Left renal cortex interstitium (tissue), 4 donors: ENCODE results near the gene VAV2. TPM values are rescaled to one million over a fixed set of nuclear protein-coding genes. Genes with fewer than 3 reads are reported as not detected.

ENCODE experiments used
- DNase-seq, 4 donors: peaks; one replicate each; pipeline ENCODE4 v3.0.0-alpha.2; 2013; ENCODE audit warnings: low read depth in 4 of 4, low spot score in 2 of 4, missing footprints in 1 of 4
- polyA plus RNA-seq, 4 donors: library from polyadenylated mRNA; unstranded; fragments of 120-200 nt; gene quantifications; one replicate each; pipeline ENCODE4 v1.2.1, GENCODE V29; 2013; ENCODE audit not compliant: insufficient read length in 4 of 4

The VAV2 gene
- polyA plus RNA-seq, 4 donors = 32.5 to 48.2 (median 38.4) TPM

DNA sequence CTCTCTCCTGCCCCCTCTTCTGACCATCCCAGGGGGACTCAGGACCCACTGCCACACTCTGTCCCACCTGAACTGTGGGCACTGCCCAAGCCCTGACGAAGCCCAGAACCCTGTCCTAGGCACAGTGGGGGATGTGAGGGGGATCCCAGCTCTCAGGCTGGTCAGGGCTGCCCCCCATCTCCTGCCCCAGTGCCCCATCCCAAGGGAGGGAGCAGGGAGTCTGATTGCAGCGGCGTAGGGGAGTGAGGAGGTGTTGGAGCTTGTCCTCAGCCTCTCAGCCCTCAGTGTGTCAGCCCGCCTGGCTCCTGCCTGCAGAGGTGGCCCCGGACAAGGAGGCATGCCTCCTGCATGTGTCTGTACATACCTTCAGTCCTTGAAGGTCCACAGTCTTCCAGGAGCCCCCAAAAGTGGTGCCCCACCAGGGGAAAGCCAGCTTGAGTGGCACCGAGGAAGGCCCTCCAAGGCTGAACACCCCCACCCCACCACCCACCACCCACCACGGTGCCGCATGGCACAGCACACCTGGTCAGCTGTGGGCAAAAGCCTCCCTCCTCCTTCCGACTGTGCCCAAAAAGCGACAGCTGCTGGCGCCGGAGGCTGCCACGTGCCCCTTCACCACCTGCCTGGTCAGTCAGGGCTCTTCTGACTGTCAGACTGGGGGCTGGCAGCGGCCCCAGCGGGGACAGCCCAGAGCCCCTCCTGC, 254.9 kb downstream of the VAV2 start:
- DNase-seq = no peak

DNA sequence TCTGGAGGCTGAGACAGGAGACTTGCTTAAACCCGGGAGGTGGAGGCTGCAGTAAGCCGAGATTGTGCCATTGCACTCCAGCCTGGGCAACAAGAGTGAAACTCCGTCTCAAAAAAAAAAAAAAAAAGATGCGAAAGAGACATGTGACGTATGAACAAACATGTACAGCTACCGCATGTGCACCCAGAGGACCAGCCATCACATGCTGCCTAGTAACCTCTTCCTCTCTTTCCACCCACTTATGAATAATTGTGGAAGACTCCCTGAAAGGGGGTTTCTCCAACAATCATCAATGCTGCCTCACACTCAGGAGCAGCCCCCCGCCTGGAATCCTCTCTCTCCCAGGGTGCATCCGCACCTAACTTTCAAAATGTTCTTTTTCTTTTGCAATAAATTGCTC, 256.2 kb downstream of the VAV2 start:
- no peak for DNase-seq

DNA sequence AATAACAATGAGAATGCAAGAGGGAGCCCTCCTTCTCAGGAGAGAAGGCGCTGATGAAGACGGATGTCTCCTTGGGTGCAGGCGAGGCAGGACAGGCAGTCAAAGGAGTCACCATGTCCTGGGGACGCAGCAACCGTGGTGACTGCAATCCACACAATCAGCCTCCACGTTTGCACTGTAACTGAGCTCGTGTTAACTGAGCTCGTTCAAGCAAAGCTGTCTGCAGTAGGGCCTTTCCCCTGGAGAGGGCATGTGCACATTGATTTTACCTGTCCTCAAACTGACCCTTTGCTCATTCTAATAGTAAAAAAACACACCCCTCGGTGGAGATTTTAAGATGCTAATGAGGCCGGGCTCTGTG, 256.7 kb downstream of the VAV2 start:
- no peak for DNase-seq

DNA sequence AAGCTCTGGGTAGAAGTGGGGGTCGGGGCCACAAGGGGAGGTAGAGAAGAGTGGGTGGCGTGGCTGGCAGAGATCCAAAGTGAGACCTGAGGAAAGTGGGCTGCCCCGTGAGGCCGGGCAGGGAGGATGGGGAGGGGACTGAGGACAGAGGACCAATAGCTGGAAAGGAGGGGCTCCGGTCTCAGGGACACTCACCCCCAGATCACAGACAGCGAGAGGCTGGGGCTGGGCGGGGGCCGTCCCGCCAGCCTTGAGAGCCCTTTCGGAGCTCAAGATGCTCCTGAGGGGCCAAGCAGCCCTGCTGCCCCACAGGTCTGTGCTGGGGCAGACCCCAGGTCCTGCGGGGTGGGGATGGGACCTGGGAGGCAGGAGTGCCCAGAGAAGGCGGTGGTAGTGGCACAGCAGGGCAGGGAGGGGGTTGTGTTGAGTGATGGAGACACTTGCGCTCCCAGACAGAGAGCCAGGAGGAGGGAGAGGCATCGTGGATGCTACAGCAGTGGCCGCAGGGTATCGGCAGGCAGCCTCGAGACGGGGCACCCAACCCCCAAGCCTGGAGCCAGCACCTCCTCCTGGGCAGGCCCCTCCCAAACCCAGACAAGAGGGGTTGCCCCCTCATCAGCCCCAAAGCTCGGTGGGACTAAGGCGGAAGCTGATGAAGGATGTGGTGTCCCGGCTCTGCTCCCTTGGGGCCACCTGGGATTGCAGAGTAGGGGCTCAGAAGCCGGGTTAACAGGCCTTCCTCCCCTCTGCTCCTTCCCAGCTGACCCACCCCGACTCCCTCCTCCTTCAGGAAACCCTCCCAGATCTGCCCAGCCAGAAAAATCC, 257.3 kb downstream of the VAV2 start:
- no peak for DNase-seq

DNA sequence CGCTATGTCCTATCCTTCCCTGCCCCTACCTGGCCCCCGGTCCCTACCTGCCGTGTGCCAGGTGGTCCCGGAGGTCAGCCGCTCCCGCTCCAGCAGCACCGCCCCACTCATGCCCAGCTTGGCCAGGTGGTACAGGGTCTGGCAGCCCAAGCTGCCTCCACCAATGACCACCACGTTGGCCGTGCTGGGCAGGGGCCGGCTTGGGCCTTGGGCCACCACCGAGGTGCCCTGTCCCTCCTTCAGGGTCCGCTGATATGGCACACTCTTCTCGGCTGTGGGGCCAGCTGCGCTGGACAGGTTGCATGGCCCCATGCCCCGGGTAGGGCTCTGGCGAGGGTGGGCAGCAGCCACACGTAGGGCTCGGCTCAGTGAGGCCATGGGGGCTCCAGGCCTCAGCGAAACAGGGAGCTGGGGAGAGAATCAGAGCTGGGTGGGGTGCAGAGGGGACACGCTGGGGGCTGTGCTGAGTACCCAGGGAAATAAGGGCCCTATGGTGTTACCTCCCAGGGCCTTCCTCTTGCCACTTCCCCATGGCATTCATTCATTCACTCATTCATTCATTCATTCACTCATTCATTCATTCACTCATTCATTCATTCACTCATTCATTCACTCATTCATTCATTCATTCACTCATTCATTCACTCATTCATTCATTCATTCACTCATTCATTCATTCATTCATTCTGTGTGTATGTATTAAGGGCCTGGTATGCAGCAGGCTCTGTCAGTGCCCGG, 258.2 kb downstream of the VAV2 start:
- DNase-seq = no peak

GRCh38 chr9:133733421-133733795, 258.7 kb downstream of the VAV2 start:
- DNase-seq = no peak

DNA sequence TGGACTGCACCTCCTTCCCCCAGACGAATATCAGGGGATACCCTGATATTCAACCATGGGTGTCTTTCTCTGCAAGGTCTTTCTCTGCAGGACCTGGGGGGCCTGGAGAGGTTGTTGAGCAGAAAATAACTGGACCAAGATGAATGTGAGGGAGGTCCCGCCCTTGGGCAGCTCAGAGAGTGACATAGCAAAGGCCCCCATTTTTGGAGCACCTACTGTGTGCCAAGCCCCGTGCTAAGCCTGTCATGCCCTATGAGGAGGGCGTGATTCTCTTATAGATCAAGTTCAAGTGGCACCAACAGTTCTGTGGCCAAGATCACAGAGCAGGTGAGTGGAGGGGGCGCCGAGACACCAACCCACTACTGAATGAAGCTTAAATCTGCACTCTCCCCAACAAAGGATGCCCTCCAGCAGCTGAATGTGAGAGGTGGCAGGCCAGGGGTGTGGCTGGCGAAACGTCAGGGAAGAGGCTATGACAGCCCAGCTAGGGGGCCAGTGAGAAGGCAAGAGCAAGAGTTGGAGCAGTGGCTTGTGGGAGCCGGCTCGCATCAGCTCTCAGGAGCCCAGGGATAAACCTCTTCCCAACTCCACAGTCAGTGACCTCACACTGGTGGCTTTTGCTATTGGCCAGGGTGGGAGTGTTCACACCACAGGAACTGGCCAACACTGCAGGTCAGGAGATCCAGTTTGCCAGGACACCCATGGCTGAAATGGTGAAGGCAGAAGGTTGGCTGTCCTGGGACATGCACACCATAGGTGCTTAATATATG, 259.3 kb downstream of the VAV2 start:
- no peak for DNase-seq

DNA sequence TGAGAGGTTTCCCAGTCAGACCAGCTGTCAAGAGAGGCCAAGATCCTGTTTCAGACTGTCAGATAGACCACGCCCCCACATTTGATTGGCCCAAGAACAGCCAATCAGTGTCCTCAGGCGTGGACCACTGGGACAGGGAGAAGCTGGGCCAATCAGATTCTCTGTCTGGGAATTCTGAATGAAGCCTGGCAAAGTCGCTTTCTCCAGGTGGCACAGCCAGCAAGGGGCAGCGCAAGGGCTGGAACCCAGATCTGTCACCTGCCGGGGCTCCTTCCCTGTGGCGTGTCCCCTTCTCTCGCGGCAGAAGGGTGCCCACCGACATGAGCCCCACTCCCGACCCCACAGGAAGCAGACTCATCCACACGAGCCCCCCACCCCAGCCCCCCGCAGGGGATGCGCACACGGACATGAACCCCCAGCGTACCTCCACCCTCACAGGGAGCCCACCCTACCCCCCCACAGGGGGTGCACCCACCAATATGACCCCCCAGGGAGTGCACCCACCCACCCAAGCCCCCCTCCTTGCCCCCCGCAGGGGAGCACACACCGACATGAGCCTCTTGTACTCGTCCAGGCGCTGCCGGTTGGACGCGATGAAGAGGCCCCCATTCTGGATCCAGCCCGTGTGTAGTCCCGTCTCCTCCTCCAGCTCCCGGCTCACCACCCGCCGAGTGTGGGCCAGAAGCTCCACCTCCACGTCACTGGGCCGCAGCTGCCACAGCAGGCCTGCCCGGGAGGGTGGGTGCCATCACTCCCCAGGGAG, 260.1 kb downstream of the VAV2 start:
- DNase-seq = no peak

GRCh38 chr9:133730994-133731715, 261.0 kb downstream of the VAV2 start:
- no peak for DNase-seq

DNA sequence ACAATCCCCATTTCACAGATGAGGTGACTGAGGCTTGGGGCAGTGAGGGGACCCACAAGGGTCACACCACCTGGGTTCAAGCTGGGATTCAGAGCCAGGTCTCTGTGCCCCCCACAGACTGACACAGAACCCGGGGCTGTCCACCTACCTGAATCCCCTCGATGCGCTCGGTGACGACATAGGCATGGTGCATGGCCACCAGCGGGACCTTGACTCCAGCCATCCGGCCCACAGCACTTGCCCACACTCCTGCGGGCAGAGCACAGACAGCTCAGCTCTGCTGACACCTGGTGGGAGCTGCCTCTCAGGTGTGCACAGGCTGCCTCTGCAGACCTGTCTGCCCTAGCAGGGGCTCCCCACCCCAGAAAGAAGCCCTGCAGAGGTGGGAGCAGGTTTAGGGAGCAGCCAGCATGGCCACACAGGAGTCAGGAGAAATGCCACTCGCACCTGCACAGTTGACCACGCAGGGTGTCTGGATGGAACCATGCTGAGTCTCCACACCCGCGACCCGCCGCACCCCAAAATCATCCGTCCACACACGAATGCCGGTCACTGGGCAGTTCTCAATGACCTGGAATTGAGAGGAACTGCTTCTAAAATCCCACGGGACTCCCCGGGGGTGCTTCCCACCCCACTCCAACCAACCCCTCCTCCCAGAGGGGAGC, 262.4 kb downstream of the VAV2 start:
- no peak for DNase-seq

- no peak for DNase-seq
These were observed 263.1 kb downstream of the VAV2 start for GRCh38 chr9:133728856-133729616.

- no peak for DNase-seq
These were observed 264.2 kb downstream of the VAV2 start for GRCh38 chr9:133727876-133728441.

DNA sequence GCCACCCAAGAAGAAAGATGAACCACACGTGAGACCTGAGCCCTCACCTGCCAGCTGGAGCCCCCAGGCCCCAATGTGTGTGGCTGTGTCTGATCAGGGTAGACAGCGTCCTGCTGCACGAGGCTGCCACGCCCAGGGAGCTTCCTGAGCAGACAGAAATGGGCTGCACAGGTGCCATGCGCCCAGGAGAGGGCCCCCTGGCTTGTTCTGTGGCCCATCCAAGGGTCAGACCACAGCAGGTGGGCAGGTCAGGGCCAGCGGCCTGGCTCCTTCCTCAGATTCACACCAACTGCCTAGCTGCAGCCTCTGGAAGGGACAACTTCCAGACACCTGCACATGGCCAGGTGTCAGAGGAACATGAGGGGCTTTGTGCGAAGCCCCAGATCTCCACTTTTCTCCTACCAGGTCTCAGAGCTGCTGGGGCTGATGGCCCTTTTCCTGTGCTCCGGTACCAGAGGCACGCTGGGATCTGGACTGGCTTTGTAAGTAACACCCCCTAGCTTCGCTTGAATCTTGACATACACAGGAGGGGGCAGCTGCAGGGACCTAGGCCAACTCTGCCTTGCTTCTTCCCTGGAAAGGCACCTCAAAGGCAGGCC, 264.7 kb downstream of the VAV2 start:
- no peak for DNase-seq

DNA sequence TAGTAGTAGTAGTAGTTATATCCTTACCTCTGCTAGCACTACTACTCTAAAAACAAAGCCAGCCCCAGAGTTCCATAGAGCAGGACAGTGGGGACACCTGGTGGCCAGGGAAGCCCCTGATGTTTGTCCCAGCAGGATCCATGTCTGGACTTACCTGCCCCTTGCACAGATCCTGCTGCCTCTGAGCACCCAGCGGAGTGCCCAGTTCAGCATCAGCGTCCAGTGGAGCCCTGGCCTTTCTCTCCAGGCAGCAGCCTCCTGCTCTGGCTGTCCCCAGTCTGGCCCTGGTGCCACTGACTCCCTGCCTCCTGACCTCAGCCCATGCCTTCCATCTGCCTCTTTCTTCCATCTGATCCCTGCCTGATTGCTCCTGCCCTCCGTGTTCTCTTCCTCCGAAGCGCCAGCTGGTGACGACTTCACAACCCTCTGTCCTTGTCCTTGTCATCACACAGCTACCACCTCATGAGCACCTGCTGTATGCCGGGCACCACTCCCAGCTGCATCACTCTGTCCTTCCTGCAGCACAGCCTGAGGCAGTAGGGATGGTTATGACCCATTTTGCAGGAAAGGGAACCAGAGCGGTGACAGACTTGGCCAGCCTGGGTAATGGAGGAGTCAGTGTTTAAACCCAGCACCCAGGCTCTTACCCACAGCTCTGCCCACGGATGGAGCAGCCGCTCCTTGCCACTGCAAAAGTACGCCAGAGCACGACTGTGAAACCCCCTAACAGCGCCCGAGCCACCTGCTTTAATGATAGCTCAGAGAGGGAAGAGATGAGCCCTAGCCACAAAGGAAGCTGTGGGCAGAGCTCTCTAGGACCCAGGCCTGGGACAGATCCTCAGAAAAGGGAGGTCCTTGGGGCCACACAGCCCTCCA, 265.5 kb downstream of the VAV2 start:
- no peak for DNase-seq

GRCh38 chr9:133725886-133726285, 266.2 kb downstream of the VAV2 start:
- no peak for DNase-seq

DNA sequence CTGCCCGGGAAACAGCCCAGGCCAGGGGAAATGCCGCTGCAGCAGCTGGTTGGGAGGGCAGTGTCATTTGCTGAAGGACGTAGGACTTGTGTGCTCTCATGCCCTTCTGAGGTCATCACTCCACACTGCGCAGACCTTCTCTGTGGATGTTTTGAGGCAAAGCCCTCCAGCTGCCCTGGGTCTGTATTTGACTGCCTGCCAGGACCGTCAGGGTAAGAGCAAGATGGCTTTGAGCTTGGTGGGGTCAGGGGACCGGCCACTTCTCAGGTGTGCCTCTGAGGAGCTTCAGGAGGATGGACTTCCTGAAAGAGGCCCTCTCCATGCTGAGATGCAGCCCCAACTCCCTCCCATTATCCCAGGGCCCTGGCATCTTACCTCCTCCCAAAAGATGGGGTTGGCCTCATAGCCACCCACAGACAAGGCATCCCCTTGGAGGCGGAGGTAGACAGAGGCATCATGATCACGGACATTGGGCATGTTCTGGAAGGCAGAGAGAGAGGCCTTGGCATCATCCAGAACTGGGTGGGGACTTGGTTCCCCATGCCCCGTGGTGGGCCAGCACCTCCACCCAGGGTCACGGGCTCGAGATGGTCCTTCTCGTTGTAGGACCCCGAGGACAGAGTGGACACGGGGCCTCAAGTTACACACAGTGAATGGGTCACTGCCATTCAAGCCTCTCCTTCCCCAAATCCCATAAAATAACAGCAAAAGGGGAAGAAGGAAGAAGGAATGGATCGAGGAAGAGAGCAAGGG, 273.4 kb downstream of the VAV2 start:
- DNase-seq = no peak
